ENCODE results near the gene PDZRN4. TPM values are rescaled to one million over a fixed set of nuclear protein-coding genes. Genes with fewer than 3 reads are reported as not detected.

PDZRN4 gene
- polyA plus RNA-seq, 2 of the 4 experiments (the other 2 are of a cell fraction), result 0.03 TPM

GRCh38 chr12:41465526-41465925 lies 277.4 kb downstream of the PDZRN4 start:
- 20% methylated on average over 1 of the region's 1 CpG for WGBS (ENCODE audit: missing lambda C conversion rate)
- no peak overlapping the region for H3K27ac ChIP-seq
- no peak for DNase-seq (ENCODE audit: low read depth in 1 of 2, low spot score in 1 of 2)
- TF ChIP-seq ELK1 (IDR thresholded peaks at IDR 0.05; ENCODE audit: low read depth, low read length), result no peak
- TF ChIP-seq ZFP36 (IDR thresholded peaks at IDR 0.05; ENCODE audit: borderline replicate concordance, partially characterized antibody), result no peak
- TF ChIP-seq MAZ (IDR thresholded peaks at IDR 0.05; ENCODE audit: borderline replicate concordance, low read depth, low read length), result no peak
- TF ChIP-seq HMGXB4 (CRISPR knock-in tag; IDR thresholded peaks at IDR 0.05; ENCODE audit: borderline replicate concordance), result no peak
- no peak for TF ChIP-seq FOSL2 (IDR thresholded peaks at IDR 0.05)
- TF ChIP-seq FOSL2 (CRISPR knock-in tag; IDR thresholded peaks at IDR 0.05), result no peak
- no peak for TF ChIP-seq ZSCAN20 (CRISPR knock-in tag; IDR thresholded peaks at IDR 0.05)
- TF ChIP-seq CBX8 (IDR thresholded peaks at IDR 0.05), result no peak
- no peak for TF ChIP-seq SMC3 (IDR thresholded peaks at IDR 0.05)
- TF ChIP-seq E2F6 (IDR thresholded peaks at IDR 0.05; ENCODE audit: borderline replicate concordance, low read depth), result no peak
- TF ChIP-seq RNF2 (IDR thresholded peaks at IDR 0.05; ENCODE audit: borderline replicate concordance, low read depth), result no peak
- TF ChIP-seq MYC (IDR thresholded peaks at IDR 0.05; ENCODE audit: borderline replicate concordance, low read length), result no peak
- TF ChIP-seq SREBF2 (IDR thresholded peaks at IDR 0.05), result no peak
- H3K4me3 ChIP-seq, result no peak overlapping the region
- ChIA-PET POLR2A (no interaction called here), CTCF (no interaction called here)
- no peak for ATAC-seq
- H3K4me2 ChIP-seq, result no peak overlapping the region
- FAIRE-seq, result no peak
- no peaks in the 10 kb centered on the region for H3K9me3 ChIP-seq
- no peaks in the 10 kb centered on the region for H3K4me1 ChIP-seq

- ATAC-seq (no peak), DNase-seq (ENCODE audit: low read depth in 1 of 2, low spot score in 1 of 2) (no peak), FAIRE-seq (no peak)
- Histone ChIP-seq H3K27ac (no peak overlapping the region), H3K9me3 (no peaks in the 10 kb centered on the region), H3K4me1 (no peaks in the 10 kb centered on the region), H3K4me3 (no peak overlapping the region), H3K4me2 (no peak overlapping the region)
- TF ChIP-seq CHD2 (IDR thresholded peaks at IDR 0.05; ENCODE audit: low read length, partially characterized antibody) (no peak), JUNB (IDR thresholded peaks at IDR 0.05) (no peak), SREBF2 (IDR thresholded peaks at IDR 0.05) (no peak), BHLHE40 (IDR thresholded peaks at IDR 0.05; ENCODE audit: low read depth, low read length) (no peak), HMGXB4 (CRISPR knock-in tag; IDR thresholded peaks at IDR 0.05; ENCODE audit: borderline replicate concordance) (no peak), HOXB5 (CRISPR knock-in tag; IDR thresholded peaks at IDR 0.05) (no peak), RAD21 (conservative IDR thresholded peaks at IDR 0.05 in 1 of 2, IDR thresholded peaks at IDR 0.05 in 1 of 2) (no peak), POLR2AphosphoS2 (conservative IDR thresholded peaks at IDR 0.05; ENCODE audit: low read length) (no peak), BCL3 (IDR thresholded peaks at IDR 0.05) (no peak), FOSL2 (IDR thresholded peaks at IDR 0.05) (no peak), FOSL2 (CRISPR knock-in tag; IDR thresholded peaks at IDR 0.05) (no peak), REST (IDR thresholded peaks at IDR 0.05) (no peak), HOXB13 (CRISPR knock-in tag; IDR thresholded peaks at IDR 0.05; ENCODE audit: low read depth) (no peak), RCOR1 (IDR thresholded peaks at IDR 0.05; ENCODE audit: low read depth, low read length) (no peak), EP300 (IDR thresholded peaks at IDR 0.05) (no peak), NPAS2 (CRISPR knock-in tag; IDR thresholded peaks at IDR 0.05; ENCODE audit: borderline replicate concordance) (no peak), EHMT2 (IDR thresholded peaks at IDR 0.05; ENCODE audit: low read depth) (no peak), MAFK (IDR thresholded peaks at IDR 0.05; ENCODE audit: partially characterized antibody) (no peak)
- POLR2A ChIA-PET, result no interaction called here
- CTCF ChIA-PET, result no interaction called here
- WGBS (ENCODE audit: missing lambda C conversion rate), result 22% methylated on average over 4 of the region's 4 CpGs
These were observed 278.2 kb downstream of the PDZRN4 start for GRCh38 chr12:41466300-41466699.
